H1 (cell line): ENCODE results near the gene CXCL10. TPM values are rescaled to one million over a fixed set of nuclear protein-coding genes. Genes with fewer than 3 reads are reported as not detected.
A peak's percentile ranks its signal among the peaks of the same experiment; 100 is the strongest.
"Not testable (repeated sequence)": the region's sequence is repeated elsewhere in the genome, so short reads cannot be mapped to it uniquely, and the experiment has no call there.

ENCODE experiments used
- CTCF ChIA-PET: fragments of 300-600 bp; sonication (Branson Sonifier 250); formaldehyde crosslinking; loops from one replicate; lab custom pipeline; 2021; ENCODE audit not compliant: partially characterized antibody; lab: Charles Lee
- POLR2A ChIA-PET: fragments of 300-600 bp; sonication (Branson Sonifier 250); formaldehyde crosslinking; loops from one replicate; lab custom pipeline; 2021; ENCODE audit warnings: inconsistent platforms; ENCODE audit not compliant: partially characterized antibody; lab: Charles Lee
- DNase-seq, 2 experiments: peaks; one replicate each; pipeline versions ENCODE4 v3.0.0 to v3.0.0-alpha.2; 2010 to 2022; ENCODE audit warnings: low spot score in 2 of 2, low read depth in 1 of 2, mixed read lengths in 1 of 2
- FAIRE-seq: peaks from 2 replicates; lab custom pipeline; 2011; peaks lifted over from hg19 to GRCh38; lab: Jason Lieb, UNC
- H2AFZ ChIP-seq: 2 replicates; pipeline ENCODE4 v1.8.1; 2012; ENCODE audit warnings: low read length, inconsistent platforms
- H2AK5ac ChIP-seq: 2 replicates; pipeline ENCODE4 v1.6.1; 2013; ENCODE audit warnings: low read depth, low read length
- H2BK120ac ChIP-seq: replicated peaks from 2 replicates; pipeline ENCODE3; 2013; ENCODE audit warnings: low read depth, low read length, inconsistent platforms
- H2BK12ac ChIP-seq: 2 replicates; pipeline ENCODE4 v1.6.1; 2013; ENCODE audit warnings: low read depth, low read length
- H2BK15ac ChIP-seq: 2 replicates; pipeline ENCODE4 v1.6.1; 2013; ENCODE audit warnings: low read length
- H2BK20ac ChIP-seq: 2 replicates; pipeline ENCODE4 v1.6.1; 2013; ENCODE audit warnings: low read length
- H2BK5ac ChIP-seq: 2 replicates; pipeline ENCODE4 v1.6.1; 2013; ENCODE audit warnings: low read depth, low read length
- H3K14ac ChIP-seq: 2 replicates; pipeline ENCODE4 v1.6.1; 2013; ENCODE audit warnings: inconsistent platforms; ENCODE audit not compliant: insufficient read length
- H3K18ac ChIP-seq: 2 replicates; pipeline ENCODE4 v1.6.1; 2013; ENCODE audit warnings: low read length; ENCODE audit errors: extremely low read depth
- H3K23ac ChIP-seq: 2 replicates; pipeline ENCODE4 v1.6.1; 2013; ENCODE audit warnings: inconsistent platforms; ENCODE audit not compliant: insufficient read length
- H3K23me2 ChIP-seq: 2 replicates; pipeline ENCODE4 v1.6.1; 2013; ENCODE audit warnings: low read depth, low read length
- H3K27ac ChIP-seq: 2 replicates; pipeline ENCODE4 v1.6.1; 2011; ENCODE audit warnings: low read depth, low read length, inconsistent platforms
- H3K27me3 ChIP-seq, 4 experiments: replicated peaks in 1 of 4; 1 replicate in 1 of 4; 2 replicates in 3 of 4; pipeline versions ENCODE4 v1.6.1 to v1.8.1; 2011 to 2013; ENCODE audit warnings: low read length in 3 of 4, mild to moderate bottlenecking in 3 of 4, inconsistent platforms in 2 of 4, mixed read lengths in 2 of 4, moderate library complexity in 1 of 4; ENCODE audit not compliant: control insufficient read depth in 3 of 4, insufficient read depth in 3 of 4; ENCODE audit errors: extremely low read depth in 1 of 4
- H3K36me3 ChIP-seq, 4 experiments: 2 replicates each; pipeline versions ENCODE4 v1.6.1 to v1.8.1; 2011 to 2013; ENCODE audit warnings: mild to moderate bottlenecking in 4 of 4, low read length in 3 of 4, moderate library complexity in 2 of 4, control low read depth in 1 of 4, inconsistent platforms in 1 of 4; ENCODE audit not compliant: insufficient read depth in 4 of 4, control insufficient read depth in 2 of 4
- H3K4ac ChIP-seq: replicated peaks from 2 replicates; pipeline ENCODE3; 2013; ENCODE audit warnings: low read length, low read depth, mixed read lengths, inconsistent platforms; ENCODE audit not compliant: insufficient read length
- H3K4me1 ChIP-seq, 4 experiments: replicated peaks in 1 of 4; 1 replicate in 1 of 4; 2 replicates in 3 of 4; pipeline versions ENCODE4 v1.6.1 to v1.8.1; 2011 to 2013; ENCODE audit warnings: low read length in 3 of 4, inconsistent platforms in 2 of 4, mixed read lengths in 1 of 4; ENCODE audit not compliant: insufficient read depth in 4 of 4, control insufficient read depth in 3 of 4
- H3K4me2 ChIP-seq, 2 experiments: 2 replicates each; pipeline versions ENCODE4 v1.6.1 to v1.8.1; 2011 to 2013; ENCODE audit warnings: low read depth in 2 of 2, low read length in 2 of 2, control low read depth in 1 of 2, inconsistent platforms in 1 of 2, mild to moderate bottlenecking in 1 of 2; ENCODE audit not compliant: insufficient read depth in 1 of 2
- H3K4me3 ChIP-seq, 4 experiments: fragments of 200-600, 300-600 bp in 1 of 4; sonication (generic), shearing (Covaris generic), sonication (Bioruptor Twin) in 1 of 4; 2 replicates each; pipeline versions ENCODE4 v1.5.1 to v1.8.1; 2011 to 2016; ENCODE audit warnings: low read length in 4 of 4, low read depth in 3 of 4, control low read depth in 2 of 4, inconsistent platforms in 2 of 4, mild to moderate bottlenecking in 2 of 4, mixed read lengths in 1 of 4, moderate library complexity in 1 of 4; ENCODE audit not compliant: insufficient read depth in 2 of 4; ENCODE audit errors: extremely low read depth in 1 of 4
- H3K56ac ChIP-seq: replicated peaks from 2 replicates; pipeline ENCODE3; 2013; ENCODE audit warnings: low read depth, mild to moderate bottlenecking, mixed read lengths, low read length, inconsistent platforms; ENCODE audit not compliant: insufficient read length
- H3K79me1 ChIP-seq: 2 replicates; pipeline ENCODE4 v1.6.1; 2013; ENCODE audit warnings: low read depth, low read length, control low read depth
- H3K79me2 ChIP-seq, 2 experiments: 2 replicates each; pipeline versions ENCODE4 v1.6.1 to v1.8.1; 2012 to 2013; ENCODE audit warnings: low read length in 2 of 2, mild to moderate bottlenecking in 2 of 2, inconsistent platforms in 1 of 2; ENCODE audit not compliant: insufficient read depth in 2 of 2, control insufficient read depth in 1 of 2
- H3K9ac ChIP-seq, 4 experiments: replicated peaks in 1 of 4; 1 replicate in 1 of 4; 2 replicates in 3 of 4; pipeline versions ENCODE4 v1.6.1 to v1.8.1; 2011 to 2013; ENCODE audit warnings: low read depth in 3 of 4, low read length in 3 of 4, control low read depth in 2 of 4, mild to moderate bottlenecking in 2 of 4, moderate library complexity in 2 of 4, inconsistent platforms in 1 of 4; ENCODE audit errors: extremely low read depth in 1 of 4
- H3K9me3 ChIP-seq, 2 experiments: 2 replicates each; pipeline versions ENCODE4 v1.6.1 to v1.8.1; 2012 to 2013; ENCODE audit warnings: mild to moderate bottlenecking in 2 of 2, moderate library complexity in 2 of 2, control low read depth in 1 of 2, inconsistent platforms in 1 of 2, low read depth in 1 of 2, low read length in 1 of 2, mixed read lengths in 1 of 2; ENCODE audit not compliant: insufficient read depth in 2 of 2
- H4K20me1 ChIP-seq, 2 experiments: replicated peaks in 1 of 2; 2 replicates each; pipeline versions ENCODE3 to v1.8.1; 2011 to 2013; ENCODE audit warnings: inconsistent platforms in 2 of 2, low read length in 2 of 2, mild to moderate bottlenecking in 1 of 2; ENCODE audit not compliant: insufficient read depth in 2 of 2, control insufficient read depth in 1 of 2
- H4K5ac ChIP-seq: 2 replicates; pipeline ENCODE4 v1.6.1; 2013; ENCODE audit warnings: low read length, low read depth, mixed read lengths, inconsistent platforms; ENCODE audit not compliant: insufficient read length
- H4K8ac ChIP-seq: 2 replicates; pipeline ENCODE4 v1.8.0; 2013; ENCODE audit warnings: mild to moderate bottlenecking, moderate library complexity, low read length, inconsistent platforms; ENCODE audit not compliant: insufficient read depth; ENCODE audit errors: extremely low read depth
- H4K91ac ChIP-seq: replicated peaks from 2 replicates; pipeline ENCODE3; 2013; ENCODE audit warnings: low read length, mixed read lengths, inconsistent platforms; ENCODE audit not compliant: insufficient read length
- KDM1A ChIP-seq: fragments of 200-600, 300-600 bp; sonication (generic); IDR thresholded peaks from 2 replicates; pipeline ENCODE4 v1.7.1; 2016; ENCODE audit warnings: mild to moderate bottlenecking, low read length, borderline replicate concordance
- PHF8 ChIP-seq: fragments of 200-600 bp; sonication (generic); conservative IDR thresholded peaks from 2 replicates; pipeline ENCODE4 v1.7.1; 2012; ENCODE audit warnings: low read depth, mild to moderate bottlenecking, inconsistent platforms, low read length, moderate library complexity
- POU5F1 ChIP-seq: IDR thresholded peaks from 2 replicates; pipeline ENCODE4 v1.6.1; 2011; ENCODE audit warnings: low read depth, mild to moderate bottlenecking, low read length, moderate library complexity
- WGBS, 2 experiments: shearing (Covaris generic) in 1 of 2; methylation state at CpG; one replicate each; pipeline versions ENCODE4 v1.1.6 to v1.1.7; 2013 to 2015; ENCODE audit warnings: low lambda C conversion rate in 2 of 2, mixed read lengths in 2 of 2, inconsistent platforms in 1 of 2, low coverage in 1 of 2, missing lambda C conversion rate in 1 of 2; ENCODE audit not compliant: insufficient replicate concordance in 2 of 2, insufficient coverage in 1 of 2, insufficient read length in 1 of 2; ENCODE audit errors: extremely low coverage in 1 of 2, missing lambda C conversion rate in 1 of 2; 5-methylcytosine and 5-hydroxymethylcytosine counted together
- polyA plus RNA-seq, 7 experiments: library from polyadenylated mRNA; depleted of rRNA in 3 of 7; stranded (reverse) in 5 of 7; unstranded in 2 of 7; fragments of >200 nt in 5 of 7; fragments of 200-250 nt in 2 of 7; gene quantifications; 1 replicate in 5 of 7; 2 replicates in 1 of 7; 4 replicates in 1 of 7; pipeline versions ENCODE4 v1.2.1 to v1.2.3, GENCODE V29; 2011 to 2013; ENCODE audit warnings: missing spikeins in 2 of 7, mixed read lengths in 2 of 7
- total RNA-seq: library from RNA; stranded (reverse); fragmentation: NEBNext Ultra II Directional; extraction: Animal tissue kit (Norgen Biotek cat#: 25700); gene quantifications from 2 replicates; pipeline ENCODE4 v1.2.1, GENCODE V29; 2021

Gene CXCL10
- total and polyA plus RNA-seq, 2 of the 8 experiments (the other 6 are each of a cell fraction or from before 2014, with no cell fraction given) = not detected

GRCh38 chr4:76000279-76000678 lies 23.0 kb downstream of the CXCL10 start (continued):
- no peak for TF ChIP-seq KDM1A
- TF ChIP-seq PHF8 = no peak
- TF ChIP-seq POU5F1 = no peak
- TF ChIP-seq, all 59 proteins: peak for 0

GRCh38 chr4:75998525-75999147 lies 24.7 kb downstream of the CXCL10 start:
- CTCF ChIA-PET = interaction anchor here (1.5 to 2.8 kb wide), 2 partner anchors 68 to 86 kb away, joined by 3 to 13 read pairs; no protein-coding TSS in a partner anchor
- H3K56ac ChIP-seq, DNase-seq, H4K91ac ChIP-seq, H3K4me3 ChIP-seq, H2BK120ac ChIP-seq, H3K14ac ChIP-seq, H3K9me3 ChIP-seq, H3K23ac ChIP-seq, H4K20me1 ChIP-seq, H3K27ac ChIP-seq, POLR2A ChIA-PET, H3K23me2 ChIP-seq, H3K4ac ChIP-seq, H2BK5ac ChIP-seq, H2BK15ac ChIP-seq, H4K8ac ChIP-seq, H3K27me3 ChIP-seq, H3K18ac ChIP-seq, H2BK12ac ChIP-seq, H3K79me1 ChIP-seq, H2AK5ac ChIP-seq, H3K9ac ChIP-seq, H3K79me2 ChIP-seq, H2BK20ac ChIP-seq, H3K36me3 ChIP-seq, H3K4me2 ChIP-seq, H2AFZ ChIP-seq, H4K5ac ChIP-seq, H3K4me1 ChIP-seq: not testable (repeated sequence)
- 94% methylated on average over 2 of the region's 2 CpGs; no CpG with 5 or more reads in 1 of the 2 experiments for WGBS, 2 experiments
- peak; percentile 52 for FAIRE-seq
